HG02588 (cell line): Measurements from ENCODE around the gene MYOM3.

Source experiments
- ATAC-seq: cut with Tn5 transposase; IDR thresholded peaks from one replicate; pipeline ENCODE4 v1.9.1; 2021; ENCODE audit warnings: mild to moderate bottlenecking, moderate library complexity; ENCODE audit not compliant: unreplicated experiment

MYOM3 gene

DNA sequence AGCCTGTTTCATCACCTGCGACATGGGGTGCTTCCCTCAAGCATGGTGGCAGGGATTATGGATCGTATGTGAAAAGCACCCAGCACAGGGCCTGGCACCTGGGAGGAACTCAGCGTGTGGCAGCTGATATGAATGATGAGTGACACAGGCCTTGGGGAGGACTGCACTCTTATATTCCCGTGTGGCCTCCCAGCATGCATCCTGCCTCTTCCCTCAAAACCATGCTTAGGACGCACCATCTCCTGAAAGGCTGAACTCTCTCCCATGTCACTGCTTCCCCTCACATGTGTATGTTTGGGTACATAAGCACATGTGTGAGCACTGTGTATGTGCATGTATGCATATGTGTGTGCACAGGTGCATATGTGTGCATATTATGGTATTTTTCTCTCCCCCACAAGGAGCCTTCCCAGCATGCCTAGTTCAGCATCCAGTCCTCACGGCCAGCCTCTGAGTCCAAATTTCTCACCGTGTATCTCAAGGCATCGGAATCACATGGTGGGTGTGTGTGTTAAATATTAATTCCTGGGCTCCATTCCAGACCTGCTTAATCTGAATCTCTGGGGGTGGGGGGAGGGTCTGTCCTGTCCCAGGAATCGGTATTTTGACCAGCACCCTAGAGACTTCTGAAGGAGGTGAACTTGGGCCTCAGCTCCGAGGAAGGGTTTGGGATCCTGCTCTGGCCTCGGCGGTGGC lies 12.8 kb downstream of the MYOM3 start:
- no peak for ATAC-seq

DNA sequence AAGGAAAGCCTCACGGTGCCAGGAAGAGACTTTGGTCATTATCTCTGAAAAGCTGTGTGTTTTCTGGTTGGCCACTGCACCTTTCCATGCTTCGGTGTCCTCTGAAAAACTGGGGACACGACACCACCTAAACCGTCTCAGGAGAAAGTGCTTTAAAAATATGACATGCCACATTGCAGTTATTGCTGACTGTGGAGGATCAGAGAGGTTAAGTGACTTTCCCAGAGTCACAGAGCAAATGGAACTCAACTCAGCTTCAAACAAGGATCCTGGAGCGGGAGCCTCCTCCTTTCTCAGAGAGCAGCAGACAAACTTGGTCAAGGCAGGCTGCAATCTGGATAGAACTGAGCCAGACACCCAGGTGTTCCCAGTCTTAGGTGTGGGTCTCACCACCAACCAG lies 13.8 kb downstream of the MYOM3 start:
- no peak for ATAC-seq

DNA sequence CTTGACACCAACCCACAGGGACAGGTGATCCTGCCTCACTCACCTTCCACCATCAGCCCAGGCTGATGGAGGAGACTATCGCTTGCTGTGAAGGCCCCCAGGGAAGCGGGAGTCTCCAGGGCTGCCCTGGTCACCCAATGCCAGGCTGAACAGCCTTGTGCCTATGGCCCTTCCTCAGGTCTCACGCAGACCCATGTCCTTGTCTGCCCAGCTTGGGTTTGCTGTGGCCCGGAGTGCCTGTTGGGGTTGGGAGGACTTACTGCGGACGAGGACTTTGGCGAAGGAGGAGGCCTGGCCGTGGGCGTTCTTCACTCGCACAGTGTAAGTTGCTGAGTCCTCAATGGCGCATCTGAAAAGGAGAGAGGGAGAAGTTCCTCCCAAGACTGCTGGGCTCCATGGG lies 14.3 kb downstream of the MYOM3 start:
- no peak for ATAC-seq

DNA sequence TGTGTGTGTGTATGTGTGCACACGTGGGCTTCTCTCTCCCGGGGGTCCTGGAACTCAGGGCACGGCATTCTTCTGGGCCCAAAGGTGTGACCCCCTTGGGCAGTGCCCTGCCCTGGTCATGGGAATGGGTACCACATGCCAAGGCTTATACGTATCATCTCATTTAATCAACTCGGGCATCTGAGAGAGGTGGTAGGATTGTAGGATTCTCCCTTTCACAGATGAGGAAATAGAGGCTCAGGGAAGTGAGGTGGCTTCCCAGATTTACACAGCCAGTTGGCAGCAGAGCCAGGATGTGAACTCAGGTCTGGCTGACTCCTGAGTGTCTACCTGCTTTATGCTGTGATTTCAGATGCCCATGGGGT lies 15.2 kb downstream of the MYOM3 start:
- ATAC-seq, result no peak

DNA sequence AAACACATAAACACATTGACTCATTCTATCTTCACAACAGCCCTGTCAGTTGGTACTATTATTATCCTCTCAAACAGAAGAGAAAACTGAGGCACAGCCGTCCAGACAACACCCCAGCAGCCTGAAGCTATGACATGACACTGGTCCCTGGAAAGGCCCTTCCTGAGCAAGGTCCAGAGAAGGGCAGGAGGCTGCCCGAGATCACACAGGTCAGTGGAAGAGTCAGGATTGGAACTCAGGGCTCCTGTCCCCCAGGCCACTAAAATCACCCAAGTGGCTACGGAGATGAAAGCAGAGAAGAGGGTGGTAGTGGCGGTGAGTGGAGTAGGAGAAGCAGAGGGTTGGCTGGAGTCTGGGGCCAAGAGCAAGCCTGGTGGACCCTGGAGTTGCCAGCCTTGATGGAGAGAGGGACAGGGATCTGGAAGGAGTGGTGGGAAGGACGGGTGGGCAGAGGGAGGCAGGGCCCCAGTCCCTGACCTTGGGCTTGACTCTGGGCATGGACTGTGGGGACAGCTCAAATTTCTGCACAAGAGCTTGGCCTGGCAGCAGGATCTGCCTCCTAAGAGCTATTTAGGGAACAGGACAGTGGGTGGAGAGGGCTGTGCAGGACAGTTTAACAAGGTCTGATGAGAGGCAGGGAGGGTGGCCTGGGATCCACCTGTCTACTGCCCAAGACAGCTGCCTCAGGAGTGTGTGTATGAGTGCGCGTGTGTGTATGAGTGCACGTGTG lies 15.8 kb downstream of the MYOM3 start:
- ATAC-seq, result no peak

DNA sequence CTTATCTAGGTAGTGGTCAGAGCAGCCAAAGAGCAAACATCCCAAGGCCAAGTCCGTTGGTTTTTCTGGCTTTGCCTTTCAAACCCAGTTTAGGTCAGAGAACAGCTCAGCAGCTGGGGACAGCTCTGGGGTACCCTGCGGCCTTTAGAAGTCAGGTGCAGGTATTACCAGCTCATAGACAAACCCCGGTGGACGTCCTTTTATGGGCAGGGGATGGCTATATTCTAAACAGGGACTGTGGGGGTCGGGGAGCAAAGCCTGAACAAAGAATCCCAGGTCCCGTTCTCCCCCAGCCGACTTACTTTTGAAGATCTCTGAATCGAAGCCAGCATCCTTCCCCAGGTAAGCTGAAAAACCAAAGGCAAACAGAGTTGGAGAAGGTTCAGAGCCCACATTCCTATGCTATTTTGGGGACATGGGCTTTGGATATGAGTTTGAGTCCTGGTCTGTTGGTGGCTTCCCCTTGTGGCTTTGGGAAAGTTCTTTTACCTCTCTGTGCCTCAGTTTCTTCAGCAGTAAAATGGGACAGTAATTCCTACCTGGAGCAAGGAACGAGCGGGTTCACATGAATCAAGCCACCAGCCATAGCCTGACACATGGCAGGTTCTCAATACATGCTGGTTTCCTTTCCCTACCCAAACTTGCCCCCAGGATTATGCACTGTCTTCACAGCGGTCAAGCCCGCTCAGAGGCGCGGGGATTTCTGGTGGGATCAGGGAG lies 16.6 kb downstream of the MYOM3 start:
- no peak for ATAC-seq

DNA sequence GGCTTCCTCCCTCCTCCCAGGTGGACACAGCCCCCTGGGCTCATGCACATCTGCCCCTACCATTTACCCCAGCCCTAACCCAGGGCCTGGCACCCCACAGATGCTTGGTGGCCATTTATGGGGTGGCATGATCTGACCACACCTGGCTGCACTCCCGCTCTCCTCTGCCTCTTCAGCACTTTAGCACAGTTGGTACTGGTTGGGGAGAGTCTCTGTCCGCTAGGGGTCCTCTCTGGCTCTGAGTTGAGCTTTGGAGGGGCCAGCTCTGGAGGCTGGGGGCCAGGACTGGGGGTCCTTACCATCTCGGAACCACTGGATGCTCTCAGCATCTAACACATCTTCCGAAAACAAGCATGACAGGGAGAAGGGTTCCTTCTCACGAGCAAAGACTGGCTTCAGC lies 17.4 kb downstream of the MYOM3 start:
- ATAC-seq, result no peak

DNA sequence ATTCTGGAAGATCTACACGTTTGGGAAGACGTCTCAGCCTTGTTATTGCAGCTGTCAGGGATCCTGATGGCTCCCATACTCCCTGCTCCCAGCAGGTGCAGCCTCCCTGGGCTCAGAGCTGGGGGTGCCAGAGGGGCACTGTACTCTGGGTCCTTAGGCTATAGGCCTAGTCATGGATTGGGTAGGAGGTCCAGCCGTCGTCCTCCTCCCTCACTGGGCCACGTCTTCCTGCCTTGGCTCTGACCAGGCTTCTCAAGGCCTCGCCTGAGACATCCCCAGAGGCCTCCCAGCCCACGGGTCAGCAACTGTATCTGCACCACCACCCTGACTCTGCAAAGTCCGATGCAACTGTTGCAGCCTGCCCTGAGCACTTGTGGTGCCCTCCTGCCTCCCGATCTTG lies 18.2 kb downstream of the MYOM3 start:
- no peak for ATAC-seq

DNA sequence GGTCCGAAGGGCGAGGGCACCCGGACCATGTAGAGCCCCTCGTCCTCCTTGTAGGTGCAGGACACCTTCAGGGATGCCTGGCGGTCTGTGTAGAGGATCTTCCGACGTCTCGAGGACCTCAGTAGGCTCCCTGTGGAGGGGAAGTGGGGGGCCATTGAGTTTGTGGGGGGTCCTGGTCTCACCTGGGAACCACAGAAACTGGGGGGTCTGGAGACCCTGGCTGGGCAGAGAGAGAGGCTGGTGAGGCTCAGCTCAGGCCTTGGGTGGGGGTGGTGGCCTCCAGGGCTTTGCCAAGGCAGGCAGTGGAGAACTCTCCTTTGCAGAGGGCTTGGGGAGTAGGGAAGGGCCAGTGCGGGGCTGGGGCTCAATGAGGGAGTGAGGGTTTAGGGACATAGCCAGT lies 19.0 kb downstream of the MYOM3 start:
- no peak for ATAC-seq

DNA sequence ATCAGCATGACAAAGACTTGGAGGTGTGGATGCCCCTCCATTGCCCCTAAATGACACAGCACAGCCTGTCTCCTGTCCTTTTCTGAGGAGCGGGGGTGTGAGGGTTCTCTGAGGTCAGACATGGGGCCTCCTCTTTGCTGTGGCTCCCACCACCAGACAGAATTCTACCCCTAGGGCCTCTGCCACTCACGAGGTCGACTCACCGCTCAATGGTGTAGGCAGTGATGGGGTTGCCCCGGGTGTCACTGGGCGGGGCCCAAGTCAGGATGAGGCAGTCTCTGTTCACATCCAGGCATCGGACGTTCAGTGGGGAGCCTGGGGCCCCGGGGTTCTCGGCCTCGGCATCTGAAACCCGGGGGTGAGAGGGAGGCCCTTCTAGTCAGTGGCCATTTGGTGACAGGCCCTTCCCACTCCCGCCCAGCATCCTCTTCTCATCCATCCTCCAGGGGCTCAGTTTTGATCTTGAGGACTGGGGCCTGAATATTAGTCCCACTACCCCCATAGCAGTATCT lies 19.9 kb downstream of the MYOM3 start:
- no peak for ATAC-seq

DNA sequence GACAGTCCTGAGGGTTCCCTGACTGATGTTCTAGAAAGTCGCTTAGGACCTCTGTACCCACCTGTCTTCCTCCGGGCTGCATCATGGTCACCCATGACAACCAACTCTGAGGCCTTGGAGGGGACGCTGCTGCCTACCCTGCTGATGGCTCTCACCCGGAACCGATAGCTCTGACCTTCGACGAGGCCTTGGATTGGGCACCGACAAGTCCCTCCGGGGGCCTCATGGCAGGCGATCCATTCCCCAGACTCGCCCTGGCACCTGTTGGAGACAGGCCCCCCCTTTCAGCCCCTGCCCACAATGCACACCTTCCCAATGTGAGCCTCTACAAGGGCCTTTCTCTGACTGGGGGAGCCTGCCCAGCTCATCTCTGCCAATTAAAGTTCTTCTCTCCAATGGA lies 21.2 kb downstream of the MYOM3 start:
- ATAC-seq, result no peak

DNA sequence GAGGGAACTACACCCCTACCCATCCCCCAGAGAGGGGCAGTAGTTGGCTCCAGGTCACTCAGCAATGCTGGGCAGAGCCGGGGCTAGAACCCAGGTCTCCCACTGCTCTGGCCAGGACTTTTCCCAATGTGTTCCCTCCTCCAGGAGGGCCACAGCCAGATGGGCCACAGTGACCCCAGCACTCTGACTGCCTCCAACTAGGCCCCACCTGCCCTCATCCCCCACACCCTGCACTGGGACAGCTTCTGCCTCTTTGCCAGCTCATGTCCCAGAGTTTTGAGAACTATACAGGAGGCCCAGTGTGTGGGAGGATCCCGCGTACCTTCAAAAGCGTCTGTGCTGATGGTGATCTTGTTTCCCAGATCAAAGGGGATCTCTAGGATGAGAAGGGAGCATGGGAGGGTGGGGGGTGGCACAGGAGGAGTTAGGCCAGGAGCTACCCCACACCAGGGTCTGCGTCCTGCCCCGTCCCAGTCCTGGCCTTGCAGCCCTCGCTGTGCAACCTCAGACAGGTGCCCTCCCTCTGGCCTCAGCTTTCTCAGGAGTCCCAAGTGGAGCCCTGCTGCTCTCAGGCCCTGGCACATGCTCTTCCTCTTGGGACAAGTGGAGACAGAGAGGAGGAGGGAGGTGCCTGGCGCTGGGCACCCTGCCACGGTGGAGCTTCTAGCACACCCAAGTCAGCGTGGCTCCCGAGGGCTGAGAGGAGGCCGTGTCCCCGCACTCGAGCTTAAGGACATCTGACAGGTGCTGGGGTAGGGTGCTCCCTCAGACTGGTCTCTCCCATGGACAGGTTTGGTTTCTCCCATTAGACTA lies 22.0 kb downstream of the MYOM3 start:
- no peak for ATAC-seq

DNA sequence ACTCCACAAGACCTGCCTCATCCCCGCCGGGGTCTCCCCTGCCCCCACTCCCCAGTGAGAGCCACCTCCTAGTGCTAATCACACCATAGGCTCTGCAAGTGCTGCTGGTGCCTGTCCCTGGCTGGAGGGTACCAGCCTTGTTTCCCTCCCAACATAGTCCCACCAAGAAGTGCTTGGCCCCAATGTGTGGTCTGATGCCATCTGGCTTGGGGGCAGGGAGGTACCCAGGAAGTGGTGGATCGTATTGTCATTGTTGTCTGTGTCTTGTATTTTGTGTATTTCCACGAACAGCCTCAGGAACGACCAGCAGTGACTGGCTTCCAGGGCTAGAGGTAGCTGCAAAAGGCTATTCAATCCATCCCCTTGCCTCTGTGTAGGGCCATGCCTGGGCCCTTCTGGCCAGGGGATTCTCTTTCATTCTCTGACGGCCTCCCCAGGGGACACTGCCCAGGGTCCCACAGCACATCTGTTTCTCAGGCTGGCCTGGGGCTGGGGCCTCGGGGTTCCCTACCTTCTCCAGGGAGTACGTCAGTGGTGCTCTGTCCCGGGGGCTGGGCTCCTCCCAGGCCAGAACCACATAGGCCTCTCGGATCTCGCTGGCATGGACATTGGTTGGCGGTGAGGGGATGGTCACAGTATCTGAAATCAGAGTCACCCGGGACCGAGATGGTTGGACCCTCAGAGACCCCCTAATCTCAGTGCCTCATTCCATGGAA lies 22.8 kb downstream of the MYOM3 start:
- ATAC-seq, result no peak

DNA sequence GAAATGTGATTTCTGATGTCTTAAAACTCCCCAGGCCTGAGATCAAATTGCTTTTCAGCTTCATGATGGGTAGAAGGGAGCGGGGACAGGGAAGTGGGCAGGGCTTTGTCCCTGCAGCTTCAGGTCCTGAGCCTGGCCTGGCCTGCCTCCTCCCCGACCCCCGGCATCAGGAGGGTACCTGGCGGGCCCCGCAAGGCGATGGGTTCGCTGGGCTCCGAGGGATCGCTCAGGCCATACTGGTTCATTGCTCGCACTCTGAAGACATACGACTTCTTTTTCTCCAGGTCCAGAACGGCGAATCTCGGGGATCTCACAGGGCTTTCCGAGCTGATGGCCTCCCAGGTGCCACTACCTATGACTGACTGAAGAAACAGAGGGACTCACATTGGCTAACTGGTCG lies 25.5 kb downstream of the MYOM3 start:
- ATAC-seq, result no peak

DNA sequence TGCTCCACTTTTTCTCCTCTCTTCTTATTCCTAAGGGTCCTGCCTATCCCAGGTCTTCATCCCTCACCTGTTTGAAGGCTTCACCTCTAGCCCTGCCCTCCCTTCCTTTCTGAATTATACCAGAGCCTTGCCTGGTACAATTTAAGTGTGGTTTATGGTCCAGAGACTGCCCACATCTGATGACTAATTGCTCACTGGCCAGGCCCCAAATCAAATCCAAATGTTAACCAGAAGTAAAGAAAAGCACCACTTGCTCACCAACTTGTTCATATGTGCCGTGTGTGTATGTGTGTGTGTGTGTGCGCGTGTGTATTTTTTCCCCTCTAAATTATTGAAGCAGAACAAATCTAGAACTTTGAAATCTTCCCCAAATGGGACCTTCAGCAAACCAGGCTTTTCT lies 26.4 kb downstream of the MYOM3 start:
- ATAC-seq, result no peak

DNA sequence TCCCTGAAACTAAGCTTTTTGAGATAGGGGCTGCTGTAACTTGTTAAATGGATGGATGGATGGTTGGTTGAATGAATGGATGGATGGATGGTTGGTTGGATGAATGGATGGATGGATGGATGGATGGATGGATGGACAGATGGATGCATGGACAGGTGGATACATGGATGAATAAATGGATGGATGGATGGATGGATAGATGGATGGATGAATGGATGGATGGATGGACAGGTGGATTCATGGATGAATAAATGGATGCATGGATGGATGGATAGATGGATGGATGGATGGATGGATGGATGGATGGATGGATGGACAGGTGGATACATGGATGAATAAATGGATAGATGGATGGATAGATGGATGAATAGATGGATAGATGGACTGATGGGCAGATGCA lies 26.9 kb downstream of the MYOM3 start:
- ATAC-seq, result no peak

DNA sequence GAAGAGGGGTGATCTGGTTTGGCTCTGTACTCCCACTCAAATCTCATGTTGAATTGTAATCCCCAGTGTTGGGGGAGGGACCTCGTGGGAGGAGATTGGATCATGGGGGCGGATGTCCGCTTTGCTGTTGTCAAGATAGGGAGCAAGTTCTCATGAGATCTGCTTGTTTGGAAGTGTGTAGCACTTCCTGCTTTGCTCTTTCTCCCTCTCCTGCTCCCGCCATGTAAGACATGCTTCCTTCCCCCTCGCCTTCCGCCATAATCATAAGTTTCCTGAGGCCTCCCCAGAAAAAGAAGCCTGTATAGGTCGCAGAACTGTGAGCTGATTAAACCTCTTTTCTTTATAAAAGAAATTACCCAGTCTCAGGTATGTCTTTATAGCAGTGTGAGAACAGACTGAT lies 27.9 kb downstream of the MYOM3 start:
- no peak for ATAC-seq

DNA sequence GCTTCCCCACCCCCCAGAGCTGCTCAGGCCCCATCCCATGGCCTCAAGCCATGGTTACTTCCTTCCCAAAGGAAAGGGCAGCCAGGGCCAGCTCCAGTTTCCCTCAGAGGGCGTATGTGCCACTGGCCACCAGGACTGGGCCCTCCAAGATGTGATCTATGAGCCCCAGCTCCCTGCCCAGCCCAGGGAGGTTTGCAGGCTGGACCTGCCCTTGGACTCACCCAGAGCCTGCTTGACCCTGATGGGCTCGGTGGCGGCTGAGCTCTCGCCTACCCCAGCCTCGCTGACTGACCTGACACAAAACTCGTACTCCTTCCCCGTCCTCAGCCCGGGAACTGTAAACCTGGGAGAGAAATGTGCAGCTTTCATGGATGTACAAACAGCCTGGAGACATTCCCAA lies 29.6 kb downstream of the MYOM3 start:
- ATAC-seq, result no peak

DNA sequence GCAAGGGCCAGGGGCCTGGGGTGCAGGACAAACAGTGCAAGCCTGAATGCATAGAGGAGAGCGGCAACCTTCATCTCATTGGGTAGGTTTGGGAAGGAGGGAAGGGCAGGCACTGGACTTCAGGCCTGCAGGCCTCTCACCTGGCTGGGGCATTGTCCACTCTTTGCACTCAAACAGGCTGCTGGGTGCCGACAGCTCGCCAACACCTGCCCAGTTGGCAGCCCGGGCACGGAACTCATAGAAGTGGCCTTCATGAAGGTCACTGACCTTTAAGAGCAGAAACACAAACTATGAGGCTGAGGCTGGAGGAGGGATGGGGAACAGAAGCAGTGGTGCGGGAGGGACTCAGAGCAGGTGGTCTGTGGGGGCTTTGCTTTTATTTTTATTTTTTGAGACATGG lies 30.7 kb downstream of the MYOM3 start:
- no peak for ATAC-seq

DNA sequence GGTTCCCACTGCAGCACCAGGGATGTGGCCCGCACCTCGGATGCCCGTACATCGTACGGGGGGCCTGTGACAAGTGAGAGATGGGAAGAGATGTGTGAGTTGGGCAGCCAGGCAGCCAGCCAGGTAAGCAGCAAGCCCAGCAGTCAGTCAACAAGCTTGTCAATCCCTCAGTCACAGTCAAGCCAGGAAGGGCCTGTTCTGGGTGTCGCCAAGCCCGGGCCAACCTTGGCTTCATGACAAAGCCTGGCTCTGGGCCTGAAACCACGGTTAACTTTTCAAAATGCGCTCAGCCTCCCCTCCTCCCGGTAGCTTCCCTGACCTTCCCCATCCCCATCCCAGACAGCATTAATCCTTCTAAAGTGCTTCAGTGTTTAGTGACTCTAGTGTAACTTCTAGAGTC lies 31.8 kb downstream of the MYOM3 start:
- ATAC-seq, result no peak
